Measurements from ENCODE around the gene TTC21B. TPM values are rescaled to one million over a fixed set of nuclear protein-coding genes. Genes with fewer than 3 reads are reported as not detected.
"Not testable (repeated sequence)": the region's sequence is repeated elsewhere in the genome, so short reads cannot be mapped to it uniquely, and the experiment has no call there.

The TTC21B gene
- polyA plus RNA-seq, 3 donors: 3.1 to 6.7 (median 3.8) TPM

GRCh38 chr2:165863810-165864261 lies 89.7 kb downstream of the TTC21B start:
- Histone ChIP-seq H3K9ac (ENCODE audit: insufficient read depth, low read length, poor library complexity, severe bottlenecking) (no peak overlapping the region), H3K4me1 (ENCODE audit: control insufficient read depth in 1 of 2, insufficient read depth in 2 of 2, low read length in 2 of 2) (no peaks in the 10 kb centered on the region), H3K4me3 (replicated peaks in 1 of 3; ENCODE audit: low read depth in 2 of 3, low read length in 3 of 3) (no peak overlapping the region), H3K9me3 (replicated peaks in 1 of 2; ENCODE audit: control insufficient read depth in 1 of 2, insufficient read depth in 1 of 2, low read length in 2 of 2) (peaks cover 0 to 12% of the 10 kb centered on the region in 2 donors), H4K20me1 (ENCODE audit: insufficient read depth, low read length) (no peaks in the 10 kb centered on the region), H3K4me2 (replicated peaks; ENCODE audit: extremely low read depth, low read length, poor library complexity, severe bottlenecking) (no peak overlapping the region), H3K79me2 (ENCODE audit: insufficient read depth, low read length) (no peaks in the 10 kb centered on the region), H3K36me3 (replicated peaks in 1 of 2; ENCODE audit: control insufficient read depth in 1 of 2, insufficient read depth in 2 of 2, low read length in 2 of 2) (no peaks in the 10 kb centered on the region), H3K27ac (ENCODE audit: low read depth in 1 of 2, low read length in 2 of 2) (no peak overlapping the region), H2AFZ (ENCODE audit: insufficient read depth, low read depth, low read length, poor library complexity, severe bottlenecking) (no peak overlapping the region), H3K27me3 (ENCODE audit: control insufficient read depth in 2 of 2, insufficient read depth in 2 of 2, low read length in 2 of 2) (no peaks in the 10 kb centered on the region)
- no peak for TF ChIP-seq CTCF (IDR thresholded peaks at IDR 0.05)
- 97% methylated on average over 5 of the region's 5 CpGs for whole genome bisulfite sequencing (ENCODE audit: insufficient coverage)
- no peaks in the 10 kb centered on the region for H3K4me1 Mint-ChIP-seq
- peaks cover 6 to 18% (median 9%) of the 10 kb centered on the region in 7 donors for H3K9me3 Mint-ChIP-seq
- no peak for DNase-seq
- H3K4me3 Mint-ChIP-seq: no peak overlapping the region
- intact Hi-C loops (cut with micrococcal nuclease): no loop called here
- H3K27ac Mint-ChIP-seq: no peak overlapping the region
- no peaks in the 10 kb centered on the region for H3K27me3 Mint-ChIP-seq (ENCODE audit: low read depth in 3 of 3)
- peaks cover 9 to 10% of the 10 kb centered on the region in 2 donors for H3K36me3 Mint-ChIP-seq

- WGBS (ENCODE audit: insufficient coverage): 100% methylated on average over 2 of the region's 2 CpGs
- intact Hi-C loops (cut with micrococcal nuclease): not testable (repeated sequence)
Measured at GRCh38 chr2:165861083-165861482, 92.5 kb downstream of the TTC21B start.

GRCh38 chr2:165859723-165860122 lies 93.9 kb downstream of the TTC21B start:
- H3K79me2 ChIP-seq (ENCODE audit: insufficient read depth, low read length); H3K4me2 ChIP-seq (replicated peaks; ENCODE audit: extremely low read depth, low read length, poor library complexity, severe bottlenecking); H4K20me1 ChIP-seq (ENCODE audit: insufficient read depth, low read length); H3K4me3 ChIP-seq (replicated peaks in 1 of 3; ENCODE audit: low read depth in 2 of 3, low read length in 3 of 3); H3K27me3 ChIP-seq (ENCODE audit: control insufficient read depth in 2 of 2, insufficient read depth in 2 of 2, low read length in 2 of 2); H3K36me3 Mint-ChIP-seq; H3K27me3 Mint-ChIP-seq (ENCODE audit: low read depth in 3 of 3); H3K4me1 Mint-ChIP-seq; DNase-seq; H3K4me1 ChIP-seq (ENCODE audit: control insufficient read depth in 1 of 2, insufficient read depth in 2 of 2, low read length in 2 of 2); H3K9ac ChIP-seq (ENCODE audit: insufficient read depth, low read length, poor library complexity, severe bottlenecking); H3K27ac ChIP-seq (ENCODE audit: low read depth in 1 of 2, low read length in 2 of 2); H2AFZ ChIP-seq (ENCODE audit: insufficient read depth, low read depth, low read length, poor library complexity, severe bottlenecking); intact Hi-C loops (cut with micrococcal nuclease); H3K36me3 ChIP-seq (replicated peaks in 1 of 2; ENCODE audit: control insufficient read depth in 1 of 2, insufficient read depth in 2 of 2, low read length in 2 of 2); H3K27ac Mint-ChIP-seq; H3K4me3 Mint-ChIP-seq: not testable (repeated sequence)
- WGBS (ENCODE audit: insufficient coverage): no CpG with 5 or more reads among the region's 2 CpGs
- H3K9me3 Mint-ChIP-seq: peaks cover 12 to 27% (median 14%) of the 10 kb centered on the region in 7 donors
- H3K9me3 ChIP-seq (replicated peaks in 1 of 2; ENCODE audit: control insufficient read depth in 1 of 2, insufficient read depth in 1 of 2, low read length in 2 of 2): peaks cover 0 to 19% of the 10 kb centered on the region in 2 donors

More at GRCh38 chr2:165861083-165861482, 92.5 kb downstream of the TTC21B start:
- H3K4me1 ChIP-seq (ENCODE audit: control insufficient read depth in 1 of 2, insufficient read depth in 2 of 2, low read length in 2 of 2); H3K27ac ChIP-seq (ENCODE audit: low read depth in 1 of 2, low read length in 2 of 2); H3K4me3 Mint-ChIP-seq; DNase-seq; H4K20me1 ChIP-seq (ENCODE audit: insufficient read depth, low read length); H3K4me1 Mint-ChIP-seq; H3K27me3 ChIP-seq (ENCODE audit: control insufficient read depth in 2 of 2, insufficient read depth in 2 of 2, low read length in 2 of 2); H3K79me2 ChIP-seq (ENCODE audit: insufficient read depth, low read length); H3K27me3 Mint-ChIP-seq (ENCODE audit: low read depth in 3 of 3); H3K27ac Mint-ChIP-seq; H2AFZ ChIP-seq (ENCODE audit: insufficient read depth, low read depth, low read length, poor library complexity, severe bottlenecking); H3K36me3 ChIP-seq (replicated peaks in 1 of 2; ENCODE audit: control insufficient read depth in 1 of 2, insufficient read depth in 2 of 2, low read length in 2 of 2); H3K9ac ChIP-seq (ENCODE audit: insufficient read depth, low read length, poor library complexity, severe bottlenecking); H3K36me3 Mint-ChIP-seq; H3K4me3 ChIP-seq (replicated peaks in 1 of 3; ENCODE audit: low read depth in 2 of 3, low read length in 3 of 3); H3K4me2 ChIP-seq (replicated peaks; ENCODE audit: extremely low read depth, low read length, poor library complexity, severe bottlenecking): not testable (repeated sequence)
- peaks cover 0 to 12% of the 10 kb centered on the region in 2 donors for H3K9me3 ChIP-seq (replicated peaks in 1 of 2; ENCODE audit: control insufficient read depth in 1 of 2, insufficient read depth in 1 of 2, low read length in 2 of 2)
- peaks cover 8 to 22% (median 12%) of the 10 kb centered on the region in 7 donors for H3K9me3 Mint-ChIP-seq
